Activated CD8-positive, alpha-beta memory T cell treated with anti-CD3 and anti-CD28 coated beads, Interleukin-2, amount 10 ng/mL, durations not matched to agents 7 days and 5 days (primary cell): ENCODE measurements around the gene COQ4. TPM values are rescaled to one million over a fixed set of nuclear protein-coding genes. Genes with fewer than 3 reads are reported as not detected.
"Not testable (repeated sequence)": the region's sequence is repeated elsewhere in the genome, so short reads cannot be mapped to it uniquely, and the experiment has no call there.

Experiments
- ATAC-seq: fragments of 150-1000 bp; cut with Tn5 transposase; one replicate; pipeline ENCODE4 v1.10.0; 2021; ENCODE audit warnings: moderate library complexity
- CTCF ChIA-PET: fragments of 350-600 bp; sonication (Branson Sonifier 250); formaldehyde crosslinking; loops from one replicate; lab custom pipeline; 2021; ENCODE audit warnings: antibody characterized with exemption; lab: Charles Lee
- DNase-seq: peaks from one replicate; pipeline ENCODE4 v3.0.0-alpha.2; 2020
- H3K27ac Mint-ChIP-seq: one replicate; pipeline ENCODE4 v1.8.0; 2021; ENCODE audit warnings: mild to moderate bottlenecking, mixed read lengths
- H3K27me3 Mint-ChIP-seq: one replicate; pipeline ENCODE4 v1.8.0; 2021; ENCODE audit warnings: mixed read lengths
- H3K36me3 Mint-ChIP-seq: one replicate; pipeline ENCODE4 v1.8.0; 2021; ENCODE audit warnings: mild to moderate bottlenecking, mixed read lengths
- H3K4me1 Mint-ChIP-seq: one replicate; pipeline ENCODE4 v1.8.0; 2021; ENCODE audit warnings: mixed read lengths
- H3K4me3 Mint-ChIP-seq: one replicate; pipeline ENCODE4 v1.8.0; 2021; ENCODE audit warnings: mild to moderate bottlenecking, moderate library complexity, mixed read lengths
- H3K9me3 Mint-ChIP-seq: one replicate; pipeline ENCODE4 v1.8.0; 2022; ENCODE audit warnings: low read depth, mixed read lengths
- total RNA-seq, 2 experiments: library from RNA; stranded (reverse); gene quantifications; one replicate each; pipeline ENCODE4 v1.2.3, GENCODE V29; 2021

The COQ4 gene
- total RNA-seq, 2 experiments from 2014 or later: 29.8 to 41.1 TPM

GRCh38 chr9:128338852-128339614 lies 16.4 kb downstream of the COQ4 start:
- DNase-seq, H3K27me3 Mint-ChIP-seq, H3K27ac Mint-ChIP-seq, ATAC-seq, H3K36me3 Mint-ChIP-seq, H3K4me1 Mint-ChIP-seq, H3K9me3 Mint-ChIP-seq, H3K4me3 Mint-ChIP-seq: not testable (repeated sequence)
- CTCF ChIA-PET: interaction anchor here (0.7 to 1.7 kb wide), 3 partner anchors 22 to 45 kb away, joined by 3 to 8 read pairs (median 3); no protein-coding TSS in a partner anchor

- Mint-ChIP-seq H3K27ac (peak within 1 kb of the TSS; percentile 90), H3K27me3 (no peaks in the 10 kb centered on the region), H3K4me1 (peaks cover 9% of the 10 kb centered on the region), H3K36me3 (no peaks in the 10 kb centered on the region), H3K9me3 (no peaks in the 10 kb centered on the region), H3K4me3 (peak within 1 kb of the TSS; percentile 79)
- ATAC-seq: peak; percentile 90
- DNase-seq: peak; percentile 83
- CTCF ChIA-PET: interaction anchor here (1.7 kb wide), 1 partner anchor 21 kb away, joined by 8 read pairs; no protein-coding TSS in a partner anchor
These were observed 17.4 kb downstream of the COQ4 start, which contains the start of gene SLC27A4 for GRCh38 chr9:128339761-128340690. SLC27A4 (plus strand) TSS chr9:128340527; CDS start chr9:128343133, 2,606 bp downstream.

GRCh38 chr9:128340691-128341434 lies 18.2 kb downstream of the COQ4 start:
- Mint-ChIP-seq H3K27ac (peak overlapping the region; percentile 79), H3K4me1 (peaks cover 9% of the 10 kb centered on the region), H3K27me3 (no peaks in the 10 kb centered on the region), H3K36me3 (no peaks in the 10 kb centered on the region), H3K4me3 (peak overlapping the region; percentile 79), H3K9me3 (no peaks in the 10 kb centered on the region)
- CTCF ChIA-PET: interaction anchor here (0.7 to 1.9 kb wide), 33 partner anchors 8 to 203 kb away, joined by 3 to 24 read pairs (median 6); partner anchors contain the start of genes CERCAM, CIZ1, COQ4 and DNM1
- DNase-seq: peak; percentile 47
- ATAC-seq: peak; percentile 67

GRCh38 chr9:128341435-128341849 lies 18.8 kb downstream of the COQ4 start:
- Mint-ChIP-seq H3K27me3 (no peaks in the 10 kb centered on the region), H3K4me1 (peaks cover 9% of the 10 kb centered on the region), H3K9me3 (no peaks in the 10 kb centered on the region), H3K27ac (peak overlapping the region; percentile 79), H3K36me3 (no peaks in the 10 kb centered on the region), H3K4me3 (peak overlapping the region; percentile 79)
- CTCF ChIA-PET: interaction anchor here (0.7 to 1.9 kb wide), 33 partner anchors 8 to 203 kb away, joined by 3 to 24 read pairs (median 6); partner anchors contain the start of genes CERCAM, CIZ1, COQ4 and DNM1
- ATAC-seq (peak; percentile 61), DNase-seq (peak; percentile 88)

GRCh38 chr9:128342971-128343680 lies 20.5 kb downstream of the COQ4 start:
- H3K27me3 Mint-ChIP-seq: no peaks in the 10 kb centered on the region
- no peak overlapping the region for H3K4me3 Mint-ChIP-seq
- H3K9me3 Mint-ChIP-seq: no peaks in the 10 kb centered on the region
- peaks cover 9% of the 10 kb centered on the region for H3K4me1 Mint-ChIP-seq
- H3K36me3 Mint-ChIP-seq: no peaks in the 10 kb centered on the region
- CTCF ChIA-PET: interaction anchor here (1.3 to 2.1 kb wide), 4 partner anchors 19 to 48 kb away, joined by 3 to 6 read pairs (median 4); partner anchors contain the start of gene URM1
- no peak overlapping the region for H3K27ac Mint-ChIP-seq
- ATAC-seq (no peak), DNase-seq (no peak)

GRCh38 chr9:128343855-128344254 lies 21.2 kb downstream of the COQ4 start:
- Mint-ChIP-seq H3K4me3 (no peak overlapping the region), H3K27me3 (no peaks in the 10 kb centered on the region), H3K27ac (no peak overlapping the region), H3K36me3 (no peaks in the 10 kb centered on the region), H3K4me1 (peaks cover 9% of the 10 kb centered on the region), H3K9me3 (no peaks in the 10 kb centered on the region)
- no peak for DNase-seq
- ATAC-seq: no peak
- CTCF ChIA-PET: interaction anchor here (1.3 to 2.1 kb wide), 3 partner anchors 19 to 48 kb away, joined by 3 to 6 read pairs (median 5); partner anchors contain the start of gene URM1

GRCh38 chr9:128344931-128345605 lies 22.4 kb downstream of the COQ4 start:
- no peak overlapping the region for H3K4me3 Mint-ChIP-seq
- H3K36me3 Mint-ChIP-seq: no peaks in the 10 kb centered on the region
- CTCF ChIA-PET: interaction anchor here (2.1 kb wide), 1 partner anchor 50 kb away, joined by 6 read pairs; no protein-coding TSS in a partner anchor
- no peak overlapping the region for H3K27ac Mint-ChIP-seq
- no peaks in the 10 kb centered on the region for H3K9me3 Mint-ChIP-seq
- H3K27me3 Mint-ChIP-seq: no peaks in the 10 kb centered on the region
- no peak for ATAC-seq
- peaks cover 5% of the 10 kb centered on the region for H3K4me1 Mint-ChIP-seq
- DNase-seq: no peak

GRCh38 chr9:128349125-128349524 lies 26.5 kb downstream of the COQ4 start:
- CTCF ChIA-PET: interaction anchor here (1.0 to 1.7 kb wide), 3 partner anchors 8 to 54 kb away, joined by 3 to 5 read pairs (median 4); no protein-coding TSS in a partner anchor
- H3K27ac Mint-ChIP-seq: no peak overlapping the region
- no peaks in the 10 kb centered on the region for H3K4me1 Mint-ChIP-seq
- no peak overlapping the region for H3K4me3 Mint-ChIP-seq
- no peaks in the 10 kb centered on the region for H3K9me3 Mint-ChIP-seq
- H3K27me3 Mint-ChIP-seq: no peaks in the 10 kb centered on the region
- DNase-seq (no peak), ATAC-seq (no peak)
- peaks cover 3% of the 10 kb centered on the region for H3K36me3 Mint-ChIP-seq

GRCh38 chr9:128349772-128350171 lies 27.1 kb downstream of the COQ4 start:
- no peaks in the 10 kb centered on the region for H3K27me3 Mint-ChIP-seq
- DNase-seq (no peak), ATAC-seq (no peak)
- H3K4me3 Mint-ChIP-seq: no peak overlapping the region
- H3K27ac Mint-ChIP-seq: no peak overlapping the region
- H3K9me3 Mint-ChIP-seq: no peaks in the 10 kb centered on the region
- CTCF ChIA-PET: interaction anchor here (1.0 to 1.7 kb wide), 4 partner anchors 8 to 55 kb away, joined by 3 to 5 read pairs (median 4); no protein-coding TSS in a partner anchor
- peaks cover 3% of the 10 kb centered on the region for H3K36me3 Mint-ChIP-seq
- H3K4me1 Mint-ChIP-seq: no peaks in the 10 kb centered on the region

GRCh38 chr9:128355451-128355850 lies 32.8 kb downstream of the COQ4 start:
- H3K4me1 Mint-ChIP-seq: no peaks in the 10 kb centered on the region
- ATAC-seq (no peak), DNase-seq (no peak)
- H3K27me3 Mint-ChIP-seq: no peaks in the 10 kb centered on the region
- peaks cover 3% of the 10 kb centered on the region for H3K36me3 Mint-ChIP-seq
- H3K4me3 Mint-ChIP-seq: no peak overlapping the region
- no peaks in the 10 kb centered on the region for H3K9me3 Mint-ChIP-seq
- no peak overlapping the region for H3K27ac Mint-ChIP-seq
- CTCF ChIA-PET: interaction anchor here (1.8 to 3.7 kb wide), 2 partner anchors 11 to 14 kb away, joined by 4 to 18 read pairs; no protein-coding TSS in a partner anchor

- Mint-ChIP-seq H3K36me3 (no peaks in the 10 kb centered on the region), H3K27me3 (no peaks in the 10 kb centered on the region), H3K27ac (no peak overlapping the region), H3K4me3 (no peak overlapping the region), H3K9me3 (no peaks in the 10 kb centered on the region), H3K4me1 (peaks cover 9% of the 10 kb centered on the region)
- ATAC-seq: no peak
- no peak for DNase-seq
- CTCF ChIA-PET: interaction anchor here (3.7 kb wide), 1 partner anchor 16 kb away, joined by 18 read pairs; no protein-coding TSS in a partner anchor
These were observed 35.5 kb downstream of the COQ4 start for GRCh38 chr9:128358090-128358489.
